ENCODE measurements around the gene OR51F1. TPM values are rescaled to one million over a fixed set of nuclear protein-coding genes. Genes with fewer than 3 reads are reported as not detected.
"Not testable (repeated sequence)": the region's sequence is repeated elsewhere in the genome, so short reads cannot be mapped to it uniquely, and the experiment has no call there.

Gene OR51F1, protein sequence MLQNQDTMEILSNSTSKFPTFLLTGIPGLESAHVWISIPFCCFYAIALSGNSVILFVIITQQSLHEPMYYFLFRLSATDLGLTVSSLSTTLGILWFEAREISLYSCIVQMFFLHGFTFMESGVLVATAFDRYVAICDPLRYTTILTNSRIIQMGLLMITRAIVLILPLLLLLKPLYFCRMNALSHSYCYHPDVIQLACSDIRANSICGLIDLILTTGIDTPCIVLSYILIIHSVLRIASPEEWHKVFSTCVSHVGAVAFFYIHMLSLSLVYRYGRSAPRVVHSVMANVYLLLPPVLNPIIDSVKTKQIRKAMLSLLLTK
- not detected for total RNA-seq

DNA sequence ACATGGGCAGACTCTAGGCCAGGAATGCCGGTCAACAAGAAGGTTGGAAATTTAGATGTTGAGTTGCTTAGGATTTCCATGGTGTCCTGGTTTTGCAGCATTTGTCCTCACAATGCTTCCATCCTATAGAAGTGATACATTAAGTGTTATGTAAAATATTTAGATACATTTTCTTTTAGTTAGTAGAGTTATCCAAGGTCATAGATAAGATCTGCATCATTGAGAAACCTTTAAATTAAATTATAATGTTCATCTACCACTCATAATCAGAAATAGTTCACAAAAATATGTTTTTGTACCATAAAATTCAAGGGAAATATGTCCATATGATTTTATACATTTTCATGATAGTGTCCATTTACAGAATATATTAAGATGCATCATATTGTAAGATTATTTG lies at the start of gene OR51F1:
OR51F1 (minus strand) TSS at position 101 of the 400 bp plus-strand sequence; CDS start at position 101, 0 bp downstream.
- CTCF ChIA-PET, result no interaction called here
- POLR2A ChIA-PET, result no interaction called here
- Mint-ChIP-seq H3K4me3 (no peak within 1 kb of the TSS), H3K27ac (no peak within 1 kb of the TSS), H3K9me3 (no peaks in the 10 kb centered on the region), H3K4me1 (no peaks in the 10 kb centered on the region), H3K27me3 (no peaks in the 10 kb centered on the region), H3K36me3 (ENCODE audit: low read depth) (no peaks in the 10 kb centered on the region)
- DNase-seq, result no peak

DNA sequence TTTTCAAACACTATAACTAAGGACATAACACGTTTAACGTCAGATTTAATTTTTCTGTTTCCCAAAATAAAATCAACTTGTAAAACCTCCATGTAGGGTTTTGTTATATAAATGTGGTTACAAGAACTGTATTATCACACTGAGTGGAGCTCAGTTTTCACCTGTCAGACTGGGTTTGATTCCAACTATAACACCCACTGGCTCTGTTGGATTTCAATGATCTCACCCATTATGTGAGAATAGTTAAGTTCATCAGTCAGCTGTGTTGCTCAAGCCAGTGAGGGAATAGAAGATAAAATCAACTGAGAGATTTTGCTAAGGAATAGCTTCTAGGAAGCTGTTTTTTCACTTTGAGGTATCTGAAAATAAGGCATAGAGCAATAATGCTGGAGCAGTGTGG lies 39.5 kb upstream of the OR51F1 start:
- POLR2A ChIA-PET, result no interaction called here
- Mint-ChIP-seq H3K27me3 (no peaks in the 10 kb centered on the region), H3K27ac (no peak overlapping the region), H3K4me3 (no peak overlapping the region), H3K36me3 (ENCODE audit: low read depth) (no peaks in the 10 kb centered on the region), H3K4me1 (no peaks in the 10 kb centered on the region), H3K9me3 (no peaks in the 10 kb centered on the region)
- no peak for DNase-seq
- CTCF ChIA-PET, result interaction anchor here (1.1 kb wide), 1 partner anchor 172 kb away, joined by 3 read pairs; the partner anchor contains the start of gene OR51D1

DNA sequence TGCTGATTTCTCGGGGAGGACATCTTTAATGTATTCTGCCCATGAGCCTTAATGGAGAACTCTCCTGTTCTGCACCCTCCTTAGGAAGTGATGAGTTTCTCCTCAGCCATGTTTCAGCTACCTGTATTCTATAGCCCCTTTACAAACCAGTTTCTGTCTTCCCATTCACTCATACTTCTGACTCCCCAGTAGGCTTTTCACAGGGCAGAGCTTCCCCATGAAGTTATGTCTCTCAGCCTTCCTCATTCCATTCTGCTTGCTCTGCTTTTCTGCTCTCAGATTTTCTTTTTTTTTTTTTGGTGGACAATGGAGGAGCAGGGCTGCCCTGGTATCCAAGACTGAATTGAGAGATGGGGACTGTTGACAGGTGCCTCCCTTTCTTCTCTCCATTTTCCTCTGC lies 38.7 kb upstream of the OR51F1 start:
- Mint-ChIP-seq H3K27me3 (no peaks in the 10 kb centered on the region), H3K27ac (no peak overlapping the region), H3K4me1 (no peaks in the 10 kb centered on the region), H3K36me3 (ENCODE audit: low read depth) (no peaks in the 10 kb centered on the region), H3K9me3 (no peaks in the 10 kb centered on the region), H3K4me3 (no peak overlapping the region)
- ChIA-PET POLR2A (no interaction called here), CTCF (no interaction called here)
- no peak for DNase-seq

DNA sequence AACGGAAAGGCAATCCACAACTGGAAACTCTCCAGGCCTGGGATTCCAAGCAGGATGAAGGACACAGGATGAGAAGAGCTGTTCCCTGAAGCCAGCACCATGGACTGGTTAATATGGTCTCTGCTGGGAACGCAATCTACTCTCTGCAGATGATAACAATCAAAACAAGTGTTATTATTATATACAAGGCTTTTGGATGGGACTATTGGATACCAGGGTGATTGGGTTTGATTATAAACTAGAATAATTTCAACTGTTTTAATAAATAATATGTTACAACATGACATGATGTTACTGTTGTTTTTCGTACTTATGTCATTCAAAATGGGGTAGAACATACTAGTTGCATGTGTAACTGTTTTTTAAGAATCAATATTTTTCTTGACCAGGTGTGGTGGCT lies 34.5 kb upstream of the OR51F1 start, which contains the start of gene OR52R1:
OR52R1 (minus strand) TSS at position 101 of the 400 bp plus-strand sequence; CDS start at position 101, 0 bp downstream.
- H3K4me1 Mint-ChIP-seq, result no peaks in the 10 kb centered on the region
- H3K27me3 Mint-ChIP-seq, result peaks cover 1% of the 10 kb centered on the region
- DNase-seq, result no peak
- ChIA-PET CTCF (no interaction called here), POLR2A (no interaction called here)
- no peaks in the 10 kb centered on the region for H3K36me3 Mint-ChIP-seq (ENCODE audit: low read depth)
- H3K9me3 Mint-ChIP-seq, result no peaks in the 10 kb centered on the region
- no peak within 1 kb of the TSS for H3K27ac Mint-ChIP-seq
- no peak within 1 kb of the TSS for H3K4me3 Mint-ChIP-seq

DNA sequence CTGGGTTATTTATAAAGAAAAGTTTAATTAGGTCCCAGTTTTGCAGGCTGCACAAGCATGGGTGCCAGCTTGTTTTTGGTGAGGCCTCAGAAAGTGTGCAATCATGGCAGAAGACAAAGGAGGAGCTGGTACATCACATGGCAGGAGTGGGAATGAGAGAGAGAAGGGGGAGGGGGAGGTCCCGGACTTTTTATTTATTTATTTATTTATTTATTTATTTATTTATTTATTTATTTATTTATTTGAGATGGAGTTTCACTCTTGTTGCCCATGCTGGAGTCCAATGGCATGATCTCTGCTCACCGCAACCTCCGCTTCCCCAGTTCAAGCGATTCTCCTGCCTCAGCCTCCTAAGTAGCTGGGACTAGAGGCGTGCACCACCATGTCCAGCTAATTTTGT lies 31.6 kb upstream of the OR51F1 start:
- H3K36me3 Mint-ChIP-seq (ENCODE audit: low read depth); H3K27me3 Mint-ChIP-seq; CTCF ChIA-PET; H3K4me3 Mint-ChIP-seq; H3K9me3 Mint-ChIP-seq; DNase-seq; POLR2A ChIA-PET; H3K27ac Mint-ChIP-seq; H3K4me1 Mint-ChIP-seq: not testable (repeated sequence)

DNA sequence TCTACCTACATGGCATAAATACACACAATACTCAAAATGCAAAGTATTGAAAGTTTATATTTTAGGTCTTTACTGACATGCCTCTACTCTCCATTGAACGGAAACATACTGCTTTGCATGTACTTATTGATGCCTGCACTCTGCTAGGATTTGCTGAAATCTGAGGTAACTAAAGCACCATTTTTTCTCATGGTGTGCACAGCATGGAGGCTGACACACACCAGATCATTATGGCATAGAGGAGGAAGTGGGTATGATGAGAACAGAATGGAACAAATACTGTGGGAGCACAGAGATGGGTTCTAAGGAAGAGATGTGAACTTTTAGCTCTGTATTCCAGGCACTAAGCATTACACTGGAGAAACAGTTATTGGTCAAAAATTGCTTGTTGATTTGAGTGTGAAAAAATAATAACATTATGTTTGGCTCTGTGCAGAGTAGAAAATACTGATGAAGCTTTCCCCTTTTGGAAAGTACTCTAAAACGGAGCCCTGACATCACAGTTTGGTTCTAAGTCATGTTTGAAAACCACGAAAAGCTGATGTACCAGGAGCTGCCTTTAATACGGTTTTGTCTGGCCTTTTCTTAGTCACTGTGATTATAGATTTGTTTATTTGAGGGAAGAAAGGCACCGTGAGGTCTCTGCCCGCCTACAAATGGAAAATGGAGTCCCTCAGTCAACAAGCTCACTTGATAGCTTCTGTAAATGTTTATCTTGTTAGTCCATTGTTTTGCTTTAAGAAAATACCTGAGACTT lies 28.9 kb upstream of the OR51F1 start:
- Mint-ChIP-seq H3K9me3 (no peaks in the 10 kb centered on the region), H3K27me3 (peaks cover 1% of the 10 kb centered on the region), H3K4me1 (no peaks in the 10 kb centered on the region), H3K36me3 (ENCODE audit: low read depth) (no peaks in the 10 kb centered on the region), H3K4me3 (no peak overlapping the region), H3K27ac (no peak overlapping the region)
- POLR2A ChIA-PET, result no interaction called here
- CTCF ChIA-PET, result no interaction called here
- no peak for DNase-seq

DNA sequence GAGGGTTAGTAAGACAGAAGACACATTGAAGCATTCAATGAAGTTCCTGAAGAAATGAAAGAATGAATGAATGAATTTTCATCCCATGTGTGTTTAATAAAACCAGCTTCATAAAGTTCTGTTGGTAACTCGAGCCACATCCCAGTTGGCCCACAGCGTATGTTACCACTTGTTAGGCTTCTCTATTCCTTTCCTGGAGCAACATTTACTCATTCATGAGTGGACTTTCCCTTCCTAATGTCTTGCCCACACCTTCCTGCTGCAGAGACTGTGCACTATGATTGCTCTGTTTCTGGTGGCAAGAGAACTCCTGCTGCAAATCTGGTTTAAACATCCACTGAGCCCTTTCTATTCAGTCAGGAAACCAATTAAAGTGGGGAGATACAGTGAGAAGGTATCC lies 27.5 kb upstream of the OR51F1 start:
- POLR2A ChIA-PET, result no interaction called here
- no peak for DNase-seq
- CTCF ChIA-PET, result no interaction called here
- peaks cover 1% of the 10 kb centered on the region for H3K27me3 Mint-ChIP-seq
- no peak overlapping the region for H3K27ac Mint-ChIP-seq
- H3K36me3 Mint-ChIP-seq (ENCODE audit: low read depth), result no peaks in the 10 kb centered on the region
- no peak overlapping the region for H3K4me3 Mint-ChIP-seq
- no peaks in the 10 kb centered on the region for H3K4me1 Mint-ChIP-seq
- H3K9me3 Mint-ChIP-seq, result no peaks in the 10 kb centered on the region

DNA sequence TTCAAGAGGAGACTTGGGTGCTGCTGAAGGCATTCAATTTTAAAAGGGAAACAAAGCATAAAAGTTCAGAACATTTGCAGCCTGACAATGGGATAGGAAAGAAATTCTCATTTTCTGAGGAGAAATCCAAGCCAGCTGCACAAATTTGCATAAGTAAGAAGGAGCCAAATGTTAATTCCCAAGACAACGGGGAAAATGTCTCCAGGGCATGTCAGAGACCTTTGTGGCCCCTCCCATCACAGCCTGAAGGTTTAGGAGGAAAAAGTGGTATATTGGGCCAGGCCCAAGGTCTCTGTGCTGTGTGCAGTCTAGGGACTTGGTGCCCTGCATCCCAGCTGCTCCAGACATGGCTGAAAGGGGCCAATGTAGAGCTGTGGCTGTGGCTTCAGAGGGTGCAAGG lies 12.7 kb upstream of the OR51F1 start:
- no peaks in the 10 kb centered on the region for H3K27me3 Mint-ChIP-seq
- ChIA-PET POLR2A (no interaction called here), CTCF (no interaction called here)
- H3K9me3 Mint-ChIP-seq, result peaks cover 3% of the 10 kb centered on the region
- no peaks in the 10 kb centered on the region for H3K36me3 Mint-ChIP-seq (ENCODE audit: low read depth)
- no peak for DNase-seq
- H3K4me1 Mint-ChIP-seq, result no peaks in the 10 kb centered on the region
- H3K27ac Mint-ChIP-seq, result no peak overlapping the region
- H3K4me3 Mint-ChIP-seq, result no peak overlapping the region

DNA sequence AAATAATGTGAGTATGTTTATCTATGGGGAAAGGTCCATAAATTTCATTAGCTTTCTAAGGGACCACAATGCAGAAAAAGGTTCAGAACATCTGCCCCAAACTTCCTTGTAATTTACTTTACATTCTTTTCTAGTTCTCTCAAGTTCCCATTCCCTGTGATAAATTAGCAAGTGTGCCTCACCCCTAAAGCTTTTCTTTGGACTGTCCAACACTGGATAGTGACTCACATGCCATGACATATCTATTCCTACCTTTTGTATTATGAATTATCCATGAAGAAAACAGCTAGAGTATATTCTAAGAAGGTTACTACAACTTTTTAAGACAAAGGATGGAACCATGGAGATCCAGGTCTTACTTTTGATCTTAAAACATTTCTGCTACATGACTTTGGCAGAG lies 1.6 kb downstream of the OR51F1 start:
- no peaks in the 10 kb centered on the region for H3K36me3 Mint-ChIP-seq (ENCODE audit: low read depth)
- ChIA-PET POLR2A (no interaction called here), CTCF (interaction anchor here (0.8 kb wide), 1 partner anchor 581 kb away, joined by 3 read pairs; no protein-coding TSS in a partner anchor)
- H3K9me3 Mint-ChIP-seq, result no peaks in the 10 kb centered on the region
- no peaks in the 10 kb centered on the region for H3K4me1 Mint-ChIP-seq
- no peaks in the 10 kb centered on the region for H3K27me3 Mint-ChIP-seq
- no peak overlapping the region for H3K27ac Mint-ChIP-seq
- H3K4me3 Mint-ChIP-seq, result no peak overlapping the region
- no peak for DNase-seq

DNA sequence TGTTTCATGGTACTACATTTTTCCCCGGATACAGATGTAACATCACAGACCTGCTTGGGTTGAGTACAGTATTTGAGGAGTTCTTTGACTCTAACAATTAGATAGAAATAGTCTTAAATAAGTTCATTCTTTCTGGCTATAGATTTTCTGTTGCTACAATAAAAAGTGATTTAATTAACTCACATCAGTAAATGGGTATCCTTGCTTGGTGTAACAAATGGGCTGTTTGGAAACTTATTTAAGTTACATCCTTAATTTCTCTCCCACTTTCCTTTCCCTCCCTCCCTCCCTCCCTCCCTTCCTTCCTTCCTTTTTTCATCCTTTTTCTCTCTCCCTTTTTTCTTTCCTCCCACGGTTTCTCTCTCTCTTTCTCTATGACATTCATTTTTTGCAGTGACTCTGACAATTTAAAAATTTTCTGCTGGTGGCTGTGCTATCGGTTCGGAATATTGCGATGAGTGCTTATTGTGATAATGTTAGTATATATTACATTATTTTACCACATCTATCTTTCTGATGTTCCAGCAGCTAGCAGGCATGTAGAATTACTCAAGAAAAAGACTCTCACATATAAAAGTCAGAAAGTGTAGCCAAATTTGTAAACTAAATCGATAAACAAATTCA lies 3.2 kb downstream of the OR51F1 start:
- no peak overlapping the region for H3K27ac Mint-ChIP-seq
- no peak overlapping the region for H3K4me3 Mint-ChIP-seq
- ChIA-PET POLR2A (no interaction called here), CTCF (no interaction called here)
- no peaks in the 10 kb centered on the region for H3K36me3 Mint-ChIP-seq (ENCODE audit: low read depth)
- no peaks in the 10 kb centered on the region for H3K9me3 Mint-ChIP-seq
- no peaks in the 10 kb centered on the region for H3K4me1 Mint-ChIP-seq
- no peaks in the 10 kb centered on the region for H3K27me3 Mint-ChIP-seq
- no peak for DNase-seq

DNA sequence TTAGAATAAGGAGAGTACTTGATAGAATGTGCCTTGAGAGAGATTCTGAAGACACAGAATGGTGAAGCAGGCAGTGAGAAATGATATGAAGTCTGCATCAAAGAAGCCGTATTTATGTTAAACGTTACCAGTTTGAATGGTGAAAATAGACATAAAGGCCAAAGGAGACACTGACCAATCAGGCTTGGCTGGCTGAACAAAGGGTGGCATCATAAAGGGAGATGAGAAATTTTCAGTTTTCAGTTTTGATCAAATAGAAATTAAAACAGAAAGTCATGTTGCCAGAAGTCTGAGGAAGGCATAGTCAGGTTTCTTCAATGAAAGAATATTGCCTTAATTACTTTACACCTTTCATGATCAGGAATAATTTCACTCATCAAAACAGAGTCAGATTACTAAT lies 6.6 kb downstream of the OR51F1 start:
- Mint-ChIP-seq H3K4me1 (no peaks in the 10 kb centered on the region), H3K36me3 (ENCODE audit: low read depth) (no peaks in the 10 kb centered on the region), H3K4me3 (no peak overlapping the region), H3K9me3 (no peaks in the 10 kb centered on the region), H3K27me3 (no peaks in the 10 kb centered on the region), H3K27ac (no peak overlapping the region)
- ChIA-PET POLR2A (no interaction called here), CTCF (no interaction called here)
- no peak for DNase-seq

DNA sequence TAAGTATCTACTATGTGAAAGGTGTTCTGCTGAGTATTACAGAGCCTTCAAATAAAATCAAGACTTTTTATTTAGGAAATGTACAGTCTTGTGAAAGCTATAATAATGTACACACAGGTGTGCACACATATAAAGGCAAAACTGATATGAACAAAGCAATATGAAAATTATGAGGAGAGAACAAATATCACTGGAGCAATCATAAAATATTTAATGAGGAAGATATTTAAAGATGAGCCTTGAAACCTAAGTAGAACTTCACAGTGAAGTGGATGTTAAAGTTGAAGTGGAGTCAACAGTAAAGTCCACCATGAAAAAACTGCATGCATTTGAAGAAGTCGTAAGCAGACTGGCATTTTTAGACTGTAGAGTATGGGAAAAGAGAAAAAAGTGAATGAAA lies 18.5 kb downstream of the OR51F1 start:
- H3K27ac Mint-ChIP-seq, result no peak overlapping the region
- ChIA-PET CTCF (no interaction called here), POLR2A (no interaction called here)
- H3K9me3 Mint-ChIP-seq, result no peaks in the 10 kb centered on the region
- no peaks in the 10 kb centered on the region for H3K36me3 Mint-ChIP-seq (ENCODE audit: low read depth)
- peaks cover 2% of the 10 kb centered on the region for H3K27me3 Mint-ChIP-seq
- H3K4me3 Mint-ChIP-seq, result no peak overlapping the region
- H3K4me1 Mint-ChIP-seq, result no peaks in the 10 kb centered on the region
- no peak for DNase-seq

DNA sequence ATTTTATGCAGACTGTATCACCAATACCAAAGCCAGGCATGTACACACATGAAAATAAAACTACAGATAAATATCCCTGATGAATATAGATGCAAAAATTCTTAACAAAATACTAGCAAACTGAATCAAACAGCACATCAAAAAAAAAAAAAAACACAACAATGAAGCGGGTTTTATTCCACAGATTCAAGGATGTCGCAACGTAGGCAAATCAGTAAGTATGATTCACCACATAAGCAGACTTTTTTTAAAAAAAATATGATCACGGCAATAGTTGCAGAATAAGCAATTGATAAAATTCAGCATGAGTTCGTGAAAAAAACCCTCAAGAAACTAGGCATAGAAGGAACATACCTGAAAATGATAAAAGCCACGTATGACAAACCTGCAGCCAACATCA lies 21.3 kb downstream of the OR51F1 start:
- ChIA-PET POLR2A (no interaction called here), CTCF (no interaction called here)
- H3K27ac Mint-ChIP-seq, result no peak overlapping the region
- no peak for DNase-seq
- H3K4me3 Mint-ChIP-seq, result no peak overlapping the region
- H3K4me1 Mint-ChIP-seq, result no peaks in the 10 kb centered on the region
- peaks cover 2% of the 10 kb centered on the region for H3K27me3 Mint-ChIP-seq
- no peaks in the 10 kb centered on the region for H3K36me3 Mint-ChIP-seq (ENCODE audit: low read depth)
- H3K9me3 Mint-ChIP-seq, result no peaks in the 10 kb centered on the region

DNA sequence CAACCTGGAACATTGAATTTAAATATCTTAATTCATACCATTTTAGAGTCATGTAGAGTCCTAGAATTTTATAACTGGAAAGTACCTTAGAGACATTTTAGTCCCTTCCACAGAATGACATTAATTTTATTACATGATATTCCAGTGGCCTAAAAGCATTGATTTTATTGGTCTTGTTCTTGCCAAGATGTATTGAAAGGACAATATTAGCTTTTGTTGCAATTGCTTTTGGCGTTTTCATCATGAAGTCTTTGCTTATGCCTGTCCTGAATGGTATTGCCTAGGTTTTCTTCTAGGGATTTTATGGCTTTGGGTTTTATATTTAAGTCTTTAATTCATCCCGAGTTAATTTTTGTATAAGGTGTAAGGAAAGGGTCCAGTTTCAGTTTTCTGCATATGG lies 29.0 kb downstream of the OR51F1 start:
- Mint-ChIP-seq H3K27ac (no peak overlapping the region), H3K4me1 (no peaks in the 10 kb centered on the region), H3K36me3 (ENCODE audit: low read depth) (no peaks in the 10 kb centered on the region), H3K27me3 (no peaks in the 10 kb centered on the region), H3K9me3 (no peaks in the 10 kb centered on the region), H3K4me3 (no peak overlapping the region)
- no peak for DNase-seq
- CTCF ChIA-PET, result no interaction called here
- POLR2A ChIA-PET, result no interaction called here
